Astrocyte of the spinal cord (primary cell): ENCODE results near the gene VAT1L.
A peak's percentile ranks its signal among the peaks of the same experiment; 100 is the strongest.

Experiments
- DNase-seq: peaks from one replicate; pipeline ENCODE4 v3.0.0; 2011; ENCODE audit warnings: low read depth, low spot score
- H3K4me3 ChIP-seq: 2 replicates; pipeline ENCODE4 v1.5.1; 2011; ENCODE audit warnings: low read depth, mild to moderate bottlenecking, low read length, moderate library complexity
- in situ Hi-C: cut with HindIII; loops from 2 replicates; pipeline ENCODE4 v1.10.0; 2017; ENCODE audit warnings: low sequenced_read_pairs
- TF ChIP-seq, protein P1 (sequence below): IDR thresholded peaks from 2 replicates; pipeline ENCODE4 v1.5.1; 2012; ENCODE audit warnings: low read depth, mild to moderate bottlenecking, low read length, inconsistent platforms

Gene VAT1L

DNA sequence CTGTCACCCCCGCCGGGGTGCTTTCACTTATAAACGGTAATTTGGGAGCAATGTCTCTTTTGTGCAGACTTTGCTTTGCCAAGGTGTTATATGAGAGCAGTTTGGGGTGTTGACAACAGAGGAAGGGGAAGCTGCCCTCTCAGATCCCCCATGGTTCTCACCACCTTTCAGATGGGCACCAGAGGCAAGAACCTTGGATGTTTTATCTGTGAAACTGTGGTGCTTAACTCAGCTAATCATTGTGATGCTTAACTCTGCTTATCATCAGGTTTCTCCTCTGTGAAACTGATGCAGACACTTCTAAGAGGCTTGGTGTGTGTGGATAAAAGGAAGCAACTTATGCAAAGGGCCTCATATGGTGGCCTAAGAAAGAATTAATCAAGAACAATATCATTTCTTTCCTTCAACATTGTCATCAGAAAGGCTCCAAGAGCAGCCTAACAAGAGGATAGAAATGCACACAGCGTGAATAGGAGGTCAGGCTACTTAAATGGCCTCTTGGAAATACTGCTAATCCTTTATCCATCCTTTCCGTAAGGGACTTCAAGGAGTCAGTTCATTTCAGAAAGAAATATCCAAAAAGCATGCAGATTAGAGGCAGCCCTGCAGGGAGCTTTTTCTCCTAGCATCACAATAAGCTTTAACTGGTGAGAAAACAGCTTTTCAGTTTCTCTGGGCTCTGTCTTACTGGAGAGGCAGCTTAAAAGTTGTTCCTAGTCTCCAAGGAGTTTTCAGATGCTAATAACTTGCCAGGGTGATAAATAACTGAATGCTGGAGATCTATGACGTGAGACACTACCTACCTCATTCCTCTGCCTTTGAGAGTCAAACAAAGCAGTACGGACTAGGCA lies 178.9 kb downstream of the VAT1L start:
- in situ Hi-C loops, result no loop called here
- no peak overlapping the region for H3K4me3 ChIP-seq
- TF ChIP-seq, protein P1, sequence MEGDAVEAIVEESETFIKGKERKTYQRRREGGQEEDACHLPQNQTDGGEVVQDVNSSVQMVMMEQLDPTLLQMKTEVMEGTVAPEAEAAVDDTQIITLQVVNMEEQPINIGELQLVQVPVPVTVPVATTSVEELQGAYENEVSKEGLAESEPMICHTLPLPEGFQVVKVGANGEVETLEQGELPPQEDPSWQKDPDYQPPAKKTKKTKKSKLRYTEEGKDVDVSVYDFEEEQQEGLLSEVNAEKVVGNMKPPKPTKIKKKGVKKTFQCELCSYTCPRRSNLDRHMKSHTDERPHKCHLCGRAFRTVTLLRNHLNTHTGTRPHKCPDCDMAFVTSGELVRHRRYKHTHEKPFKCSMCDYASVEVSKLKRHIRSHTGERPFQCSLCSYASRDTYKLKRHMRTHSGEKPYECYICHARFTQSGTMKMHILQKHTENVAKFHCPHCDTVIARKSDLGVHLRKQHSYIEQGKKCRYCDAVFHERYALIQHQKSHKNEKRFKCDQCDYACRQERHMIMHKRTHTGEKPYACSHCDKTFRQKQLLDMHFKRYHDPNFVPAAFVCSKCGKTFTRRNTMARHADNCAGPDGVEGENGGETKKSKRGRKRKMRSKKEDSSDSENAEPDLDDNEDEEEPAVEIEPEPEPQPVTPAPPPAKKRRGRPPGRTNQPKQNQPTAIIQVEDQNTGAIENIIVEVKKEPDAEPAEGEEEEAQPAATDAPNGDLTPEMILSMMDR, result no peak
- no peak for DNase-seq

DNA sequence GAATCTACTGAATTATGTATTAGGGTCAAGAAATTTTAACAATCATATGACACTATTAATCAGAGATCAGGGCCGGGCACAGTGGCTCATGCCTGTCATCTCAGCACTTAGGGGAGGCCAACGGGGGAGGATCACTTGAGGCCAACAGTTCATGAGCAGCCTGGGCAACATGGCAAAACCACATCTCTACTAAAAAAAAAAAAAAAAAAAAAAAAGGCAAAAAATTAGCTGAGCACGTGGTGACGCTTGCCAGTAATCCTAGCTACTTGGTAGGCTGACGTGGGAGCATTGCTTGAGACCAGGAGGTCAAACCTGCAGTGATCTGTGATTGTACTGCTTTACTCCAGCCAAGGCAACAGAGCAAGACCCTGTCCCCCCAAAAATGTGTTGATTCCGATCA lies 181.5 kb downstream of the VAT1L start:
- in situ Hi-C loops, result no loop called here
- TF ChIP-seq, protein P1, result no peak
- no peak for DNase-seq
- no peak overlapping the region for H3K4me3 ChIP-seq

DNA sequence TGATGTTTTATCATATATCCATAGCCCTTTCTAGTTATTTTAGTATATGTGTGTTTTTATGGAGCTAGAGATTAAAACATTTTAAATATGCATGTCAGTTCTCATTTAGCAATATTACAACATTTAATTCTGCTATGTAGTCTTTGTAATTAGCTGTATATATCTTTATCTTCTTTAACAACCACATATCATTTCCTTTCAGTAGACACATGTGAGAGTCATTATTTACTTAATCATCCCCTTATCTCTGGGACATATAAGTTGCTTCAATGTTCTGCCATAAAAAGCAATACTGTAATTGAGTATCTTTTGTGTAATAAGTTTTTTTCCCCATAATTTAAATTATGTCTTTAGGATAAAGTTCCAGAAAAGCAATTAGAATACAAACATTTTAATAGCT lies 182.0 kb downstream of the VAT1L start:
- DNase-seq, result no peak
- no peak overlapping the region for H3K4me3 ChIP-seq
- TF ChIP-seq, protein P1, result no peak
- in situ Hi-C loops, result no loop called here

DNA sequence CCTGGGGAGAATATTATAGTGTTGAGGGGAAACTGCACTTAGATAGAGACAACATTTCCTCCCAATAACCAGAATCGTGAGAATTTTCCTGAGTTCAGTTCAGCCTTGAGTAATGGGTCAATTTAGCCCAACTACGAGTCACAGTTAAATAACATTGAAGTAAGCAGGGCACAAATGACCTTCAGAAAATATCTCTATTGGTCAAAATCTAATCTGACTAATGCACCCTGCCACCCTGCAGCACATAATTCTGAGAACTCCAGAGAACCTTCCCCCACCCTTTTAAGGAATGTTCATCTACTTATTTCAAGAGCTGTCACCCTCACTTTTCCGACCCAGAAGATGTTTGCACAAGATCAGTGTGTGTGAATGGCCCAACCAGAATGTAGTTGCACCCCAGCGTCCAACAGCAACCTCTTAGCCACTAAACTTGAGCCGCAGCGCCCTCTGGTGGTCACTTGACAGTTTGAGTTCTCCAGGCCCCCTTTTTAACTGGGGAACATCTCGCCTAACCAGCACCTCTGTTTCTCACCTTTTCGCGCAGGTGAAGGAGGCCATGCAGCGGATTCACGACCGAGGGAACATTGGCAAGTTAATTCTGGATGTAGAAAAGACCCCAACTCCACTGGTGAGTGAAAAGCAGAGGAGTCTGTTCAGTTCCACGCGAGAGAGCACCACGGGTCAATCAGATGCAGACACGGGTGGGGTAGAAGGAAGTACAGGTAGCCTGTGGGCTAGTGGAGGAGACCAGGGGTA lies 183.1 kb downstream of the VAT1L start:
- in situ Hi-C loops, result no loop called here
- TF ChIP-seq, protein P1, result peak; percentile 75
- no peak overlapping the region for H3K4me3 ChIP-seq
- DNase-seq, result peak; percentile 72

DNA sequence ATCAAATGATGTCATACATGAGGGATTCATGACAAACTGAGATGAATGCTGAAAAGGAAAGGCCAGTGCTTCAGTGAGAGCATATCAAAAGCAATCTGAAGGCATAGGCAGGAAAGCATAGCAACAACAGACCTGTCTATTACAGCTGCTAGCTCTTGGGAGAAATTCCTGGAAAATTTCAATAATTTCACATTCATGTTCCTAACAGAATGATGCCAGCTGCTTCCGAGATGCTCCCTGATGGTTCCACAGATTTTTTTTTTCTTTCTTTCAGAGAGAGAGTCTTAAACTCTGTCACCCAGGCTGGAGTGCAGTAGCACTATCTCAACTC lies 183.7 kb downstream of the VAT1L start:
- in situ Hi-C loops, result no loop called here
- TF ChIP-seq, protein P1, result no peak
- H3K4me3 ChIP-seq, result no peak overlapping the region
- no peak for DNase-seq

DNA sequence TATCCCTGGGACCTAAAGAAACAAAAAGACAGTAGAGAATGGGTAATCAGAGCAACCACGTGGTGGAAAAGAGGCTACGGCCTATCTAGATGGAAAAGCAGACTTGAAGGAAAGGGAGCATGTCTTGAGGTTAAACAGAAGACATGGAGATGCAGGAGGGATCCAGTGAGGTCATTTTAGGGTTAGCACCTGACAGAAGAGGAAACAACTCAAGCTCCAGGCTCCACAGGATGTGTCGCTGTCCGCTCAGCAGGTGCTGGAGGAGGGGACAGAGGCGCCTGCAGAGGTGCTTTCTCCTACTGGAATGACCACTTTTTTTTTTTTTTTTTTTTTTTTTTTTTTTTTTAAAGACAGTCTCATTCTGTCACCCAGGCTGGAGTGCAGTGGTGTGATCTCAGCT lies 186.5 kb downstream of the VAT1L start:
- in situ Hi-C loops, result no loop called here
- no peak overlapping the region for H3K4me3 ChIP-seq
- TF ChIP-seq, protein P1, result no peak
- no peak for DNase-seq
